ENCODE data around the gene DDX39B.
"Not testable (repeated sequence)": the region's sequence is repeated elsewhere in the genome, so short reads cannot be mapped to it uniquely, and the experiment has no call there.

Gene DDX39B

GRCh38 chr6:31498748-31499147 is 43.1 kb downstream of the DDX39B start:
- peak overlapping the region; percentile 84 for H3K27ac Mint-ChIP-seq
- H3K4me3 Mint-ChIP-seq, result peak overlapping the region; percentile 82
- peaks cover 69% of the 10 kb centered on the region for H3K4me1 Mint-ChIP-seq (ENCODE audit: low read depth)
- no peaks in the 10 kb centered on the region for H3K27me3 Mint-ChIP-seq
- peak; percentile 41 for DNase-seq
- peaks cover 22% of the 10 kb centered on the region for H3K36me3 Mint-ChIP-seq (ENCODE audit: low read depth)
- no peaks in the 10 kb centered on the region for H3K9me3 Mint-ChIP-seq

GRCh38 chr6:31497531-31498476 is 44.0 kb downstream of the DDX39B start, which contains the start of gene MICB:
Gene MICB (plus strand): TSS chr6:31498145. CDS start chr6:31498194, 49 bp downstream.
- Mint-ChIP-seq H3K36me3 (ENCODE audit: low read depth) (peaks cover 22% of the 10 kb centered on the region), H3K4me1 (ENCODE audit: low read depth) (peaks cover 65% of the 10 kb centered on the region), H3K27ac (peak within 1 kb of the TSS; percentile 88), H3K4me3 (peak within 1 kb of the TSS; percentile 82), H3K27me3 (no peaks in the 10 kb centered on the region), H3K9me3 (no peaks in the 10 kb centered on the region)
- DNase-seq, result peak; percentile 87

- H3K4me1 Mint-ChIP-seq (ENCODE audit: low read depth), result peaks cover 64% of the 10 kb centered on the region
- H3K27me3 Mint-ChIP-seq, H3K9me3 Mint-ChIP-seq, DNase-seq: not testable (repeated sequence)
- peaks cover 22% of the 10 kb centered on the region for H3K36me3 Mint-ChIP-seq (ENCODE audit: low read depth)
- H3K4me3 Mint-ChIP-seq, result peak overlapping the region; percentile 82
- H3K27ac Mint-ChIP-seq, result peak overlapping the region; percentile 88
Observed at GRCh38 chr6:31496826-31497225, 45.0 kb downstream of the DDX39B start.

GRCh38 chr6:31495580-31495979 is 46.2 kb downstream of the DDX39B start:
- peaks cover 61% of the 10 kb centered on the region for H3K4me1 Mint-ChIP-seq (ENCODE audit: low read depth)
- H3K27me3 Mint-ChIP-seq, result no peaks in the 10 kb centered on the region
- H3K4me3 Mint-ChIP-seq, result peak overlapping the region; percentile 93
- peaks cover 22% of the 10 kb centered on the region for H3K36me3 Mint-ChIP-seq (ENCODE audit: low read depth)
- no peak for DNase-seq
- no peaks in the 10 kb centered on the region for H3K9me3 Mint-ChIP-seq
- H3K27ac Mint-ChIP-seq, result peak overlapping the region; percentile 95

GRCh38 chr6:31493875-31494694 is 47.7 kb downstream of the DDX39B start:
- H3K9me3 Mint-ChIP-seq, result no peaks in the 10 kb centered on the region
- H3K4me3 Mint-ChIP-seq, result peak overlapping the region; percentile 93
- H3K27me3 Mint-ChIP-seq, result no peaks in the 10 kb centered on the region
- H3K4me1 Mint-ChIP-seq (ENCODE audit: low read depth), result peaks cover 53% of the 10 kb centered on the region
- H3K27ac Mint-ChIP-seq, result peak overlapping the region; percentile 95
- H3K36me3 Mint-ChIP-seq (ENCODE audit: low read depth), result peaks cover 24% of the 10 kb centered on the region
- peak; percentile 85 for DNase-seq

GRCh38 chr6:31493550-31493874 is 48.3 kb downstream of the DDX39B start:
- Mint-ChIP-seq H3K36me3 (ENCODE audit: low read depth) (peaks cover 21% of the 10 kb centered on the region), H3K4me3 (peak overlapping the region; percentile 93), H3K27ac (peak overlapping the region; percentile 95), H3K4me1 (ENCODE audit: low read depth) (peaks cover 48% of the 10 kb centered on the region)
- not testable (repeated sequence) for H3K9me3 Mint-ChIP-seq, H3K27me3 Mint-ChIP-seq, DNase-seq

GRCh38 chr6:31490115-31490873 is 51.5 kb downstream of the DDX39B start:
- peaks cover 11% of the 10 kb centered on the region for H3K36me3 Mint-ChIP-seq (ENCODE audit: low read depth)
- H3K4me1 Mint-ChIP-seq (ENCODE audit: low read depth), result peaks cover 22% of the 10 kb centered on the region
- peak overlapping the region; percentile 55 for H3K27ac Mint-ChIP-seq
- H3K27me3 Mint-ChIP-seq, result no peaks in the 10 kb centered on the region
- no peak for DNase-seq
- no peak overlapping the region for H3K4me3 Mint-ChIP-seq
- H3K9me3 Mint-ChIP-seq, result no peaks in the 10 kb centered on the region

- no peak overlapping the region for H3K27ac Mint-ChIP-seq
- H3K36me3 Mint-ChIP-seq (ENCODE audit: low read depth), result peaks cover 2% of the 10 kb centered on the region
- H3K4me1 Mint-ChIP-seq (ENCODE audit: low read depth), result peaks cover 20% of the 10 kb centered on the region
Observed at GRCh38 chr6:31489086-31489485, 52.7 kb downstream of the DDX39B start.

GRCh38 chr6:31487674-31488073 is 54.1 kb downstream of the DDX39B start:
- H3K36me3 Mint-ChIP-seq (ENCODE audit: low read depth); H3K27me3 Mint-ChIP-seq; DNase-seq; H3K27ac Mint-ChIP-seq; H3K9me3 Mint-ChIP-seq; H3K4me3 Mint-ChIP-seq: not testable (repeated sequence)
- peaks cover 15% of the 10 kb centered on the region for H3K4me1 Mint-ChIP-seq (ENCODE audit: low read depth)

More at GRCh38 chr6:31489086-31489485, 52.7 kb downstream of the DDX39B start:
- H3K4me3 Mint-ChIP-seq, result no peak overlapping the region
- H3K27me3 Mint-ChIP-seq, result no peaks in the 10 kb centered on the region
- H3K9me3 Mint-ChIP-seq, result no peaks in the 10 kb centered on the region
- DNase-seq, result no peak

GRCh38 chr6:31486065-31486837 is 55.6 kb downstream of the DDX39B start:
- not testable (repeated sequence) for H3K9me3 Mint-ChIP-seq; H3K4me3 Mint-ChIP-seq; H3K36me3 Mint-ChIP-seq (ENCODE audit: low read depth); H3K27ac Mint-ChIP-seq; DNase-seq; H3K27me3 Mint-ChIP-seq; H3K4me1 Mint-ChIP-seq (ENCODE audit: low read depth)

GRCh38 chr6:31485055-31485454 is 56.7 kb downstream of the DDX39B start:
- Mint-ChIP-seq H3K9me3 (no peaks in the 10 kb centered on the region), H3K27ac (no peak overlapping the region), H3K4me3 (no peak overlapping the region), H3K27me3 (no peaks in the 10 kb centered on the region), H3K4me1 (ENCODE audit: low read depth) (no peaks in the 10 kb centered on the region), H3K36me3 (ENCODE audit: low read depth) (peaks cover 2% of the 10 kb centered on the region)
- no peak for DNase-seq

GRCh38 chr6:31483392-31483791 is 58.4 kb downstream of the DDX39B start:
- Mint-ChIP-seq H3K4me1 (ENCODE audit: low read depth) (no peaks in the 10 kb centered on the region), H3K4me3 (no peak overlapping the region), H3K27ac (no peak overlapping the region), H3K9me3 (no peaks in the 10 kb centered on the region), H3K27me3 (no peaks in the 10 kb centered on the region), H3K36me3 (ENCODE audit: low read depth) (no peaks in the 10 kb centered on the region)
- no peak for DNase-seq

GRCh38 chr6:31480574-31480973 is 61.2 kb downstream of the DDX39B start:
- Mint-ChIP-seq H3K36me3 (ENCODE audit: low read depth) (no peaks in the 10 kb centered on the region), H3K27me3 (no peaks in the 10 kb centered on the region), H3K4me1 (ENCODE audit: low read depth) (peaks cover 4% of the 10 kb centered on the region), H3K9me3 (no peaks in the 10 kb centered on the region), H3K27ac (no peak overlapping the region), H3K4me3 (no peak overlapping the region)
- DNase-seq, result no peak
